ENCODE data around the gene PDIA3.

DNA sequence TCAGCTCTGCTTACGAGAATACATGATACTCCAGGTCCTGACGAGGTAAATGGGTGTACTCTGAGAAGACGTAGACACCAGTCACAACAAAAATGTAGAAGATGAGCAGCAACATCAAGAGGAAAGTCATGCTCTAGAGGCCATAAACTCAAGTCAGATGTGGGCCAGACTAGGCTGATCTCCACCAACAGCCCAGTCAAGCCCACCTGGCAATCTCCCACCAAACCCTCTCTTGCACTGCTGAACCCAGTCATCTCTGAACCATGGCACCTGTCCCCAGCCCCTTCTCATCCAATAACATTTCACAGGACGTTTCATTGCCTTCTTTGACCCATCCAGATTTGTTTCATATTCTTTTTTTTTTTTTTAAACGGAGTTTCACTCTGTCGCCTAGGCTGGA is 10.8 kb upstream of the PDIA3 start:
- TF ChIP-seq CTCF (conservative IDR thresholded peaks at IDR 0.05; ENCODE audit: low read length) (no peak), EZH2phosphoT487 (IDR thresholded peaks at IDR 0.05; ENCODE audit: borderline replicate concordance, low read depth, low read length) (no peak)

Measured in OCI-LY7 (cell line).